NCI-H1105 treated with DMSO at 0.1 percent for 48 hours (cell line): Measurements from ENCODE around the gene ULBP1.
"Not testable (repeated sequence)": the region's sequence is repeated elsewhere in the genome, so short reads cannot be mapped to it uniquely, and the experiment has no call there.

Experiments
- DNase-seq: peaks from one replicate; lab custom pipeline; 2025; lab: John Stamatoyannopoulos, UW

The ULBP1 gene, protein sequence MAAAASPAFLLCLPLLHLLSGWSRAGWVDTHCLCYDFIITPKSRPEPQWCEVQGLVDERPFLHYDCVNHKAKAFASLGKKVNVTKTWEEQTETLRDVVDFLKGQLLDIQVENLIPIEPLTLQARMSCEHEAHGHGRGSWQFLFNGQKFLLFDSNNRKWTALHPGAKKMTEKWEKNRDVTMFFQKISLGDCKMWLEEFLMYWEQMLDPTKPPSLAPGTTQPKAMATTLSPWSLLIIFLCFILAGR

DNA sequence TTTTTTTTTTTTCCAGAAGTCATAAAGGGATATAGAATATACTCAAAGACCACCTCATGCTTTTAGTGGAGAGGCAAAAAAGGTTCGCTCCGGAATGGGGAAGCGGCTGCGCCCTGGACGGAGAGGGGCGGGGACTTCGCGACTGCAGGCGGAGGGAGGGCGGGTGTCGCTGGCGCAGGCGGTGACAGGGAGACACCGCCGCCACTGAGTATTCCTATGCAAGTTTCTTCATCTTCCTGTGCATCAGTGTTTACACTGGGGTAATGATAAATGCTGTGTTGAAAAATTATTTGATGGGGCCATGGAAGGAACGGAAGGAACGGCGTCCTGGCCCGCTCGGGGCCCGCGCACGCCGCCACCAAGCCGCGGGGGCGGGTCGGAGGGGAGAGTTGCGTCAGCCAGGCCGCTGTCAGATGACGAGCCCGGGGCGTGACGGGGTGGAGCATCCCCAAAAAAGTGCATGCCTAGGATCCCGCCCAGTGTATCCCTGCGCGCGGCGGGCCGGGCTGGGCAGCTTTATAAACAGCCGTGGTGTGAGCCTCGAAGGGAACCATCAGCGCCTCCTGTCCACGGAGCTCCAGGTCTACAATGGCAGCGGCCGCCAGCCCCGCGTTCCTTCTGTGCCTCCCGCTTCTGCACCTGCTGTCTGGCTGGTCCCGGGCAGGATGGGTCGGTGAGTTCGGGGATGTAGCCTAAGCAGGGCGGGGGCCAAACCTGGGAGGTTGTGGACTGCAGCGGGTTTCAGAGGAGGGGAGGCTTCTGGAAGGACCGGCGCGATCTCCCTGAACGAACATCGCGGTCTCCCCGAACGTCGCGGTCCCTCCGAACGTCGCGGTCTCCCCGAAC, at the start of gene ULBP1:
Gene ULBP1, plus strand, starts transcription at position 482 of the 846 bp plus-strand sequence. Its CDS starts 107 bp downstream, at position 589.
- DNase-seq = peak; percentile 90

DNA sequence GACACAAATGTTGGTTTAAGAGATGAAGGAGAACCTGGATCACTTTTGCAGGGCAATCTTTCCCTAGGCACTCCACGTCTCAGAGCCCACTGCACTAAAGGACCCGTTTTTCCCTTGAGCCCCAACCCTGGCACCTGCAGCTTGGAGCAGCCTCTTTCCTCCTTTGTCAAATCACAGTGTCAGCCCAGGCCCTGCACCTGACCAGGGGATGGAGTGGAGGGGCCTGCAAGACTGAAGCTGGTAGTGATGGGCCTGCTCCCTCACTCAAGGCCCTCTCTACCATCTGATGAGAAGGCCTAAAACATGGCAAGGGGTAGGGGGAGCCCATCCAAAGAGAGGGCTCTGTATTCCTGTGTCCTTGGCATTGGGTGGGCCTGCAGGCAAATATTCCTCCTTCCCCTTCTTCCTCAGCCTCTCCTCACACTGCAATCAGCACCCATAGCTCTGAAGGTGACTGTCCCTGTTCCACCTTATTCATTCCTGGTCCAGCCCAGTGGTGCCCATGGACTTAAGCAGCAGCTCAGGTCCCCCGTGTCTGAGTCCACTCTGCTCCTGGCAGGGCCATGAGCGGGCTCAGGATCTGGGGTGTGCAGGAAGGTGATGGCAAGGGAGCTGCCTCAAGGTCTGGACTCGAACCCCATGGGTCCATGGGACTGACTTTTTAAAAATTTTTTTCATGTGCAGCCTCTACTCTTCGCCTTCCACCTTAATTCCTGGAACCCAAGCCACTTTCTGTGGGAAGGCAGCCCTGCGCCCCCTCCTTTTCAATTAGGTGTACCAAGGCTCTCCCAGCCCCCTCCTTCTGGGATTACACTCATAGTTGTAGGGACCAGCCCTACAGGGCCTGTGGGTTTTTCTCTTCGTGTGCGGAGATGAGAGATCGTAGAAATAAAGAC, 47.5 kb upstream of the ULBP1 start:
- DNase-seq = no peak

DNA sequence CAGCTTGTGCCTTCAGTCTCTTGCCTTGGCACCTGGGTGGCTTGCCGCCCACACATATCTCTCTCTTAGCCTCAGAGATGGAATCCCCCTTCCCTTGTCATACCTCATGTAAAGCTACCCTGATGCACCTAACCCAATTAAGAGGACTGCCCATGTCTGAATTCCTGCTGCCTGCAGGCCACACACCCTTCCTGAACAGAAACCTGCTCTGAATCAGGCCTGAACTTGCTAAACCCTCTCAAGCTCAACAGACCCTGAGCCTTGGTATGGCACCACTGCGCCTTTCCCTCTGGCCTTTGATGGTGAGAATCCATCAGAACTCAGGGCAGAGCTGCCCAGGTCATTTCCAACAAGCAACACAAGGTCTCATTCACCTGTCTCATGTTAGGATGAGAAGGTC, 46.1 kb upstream of the ULBP1 start:
- no peak for DNase-seq

DNA sequence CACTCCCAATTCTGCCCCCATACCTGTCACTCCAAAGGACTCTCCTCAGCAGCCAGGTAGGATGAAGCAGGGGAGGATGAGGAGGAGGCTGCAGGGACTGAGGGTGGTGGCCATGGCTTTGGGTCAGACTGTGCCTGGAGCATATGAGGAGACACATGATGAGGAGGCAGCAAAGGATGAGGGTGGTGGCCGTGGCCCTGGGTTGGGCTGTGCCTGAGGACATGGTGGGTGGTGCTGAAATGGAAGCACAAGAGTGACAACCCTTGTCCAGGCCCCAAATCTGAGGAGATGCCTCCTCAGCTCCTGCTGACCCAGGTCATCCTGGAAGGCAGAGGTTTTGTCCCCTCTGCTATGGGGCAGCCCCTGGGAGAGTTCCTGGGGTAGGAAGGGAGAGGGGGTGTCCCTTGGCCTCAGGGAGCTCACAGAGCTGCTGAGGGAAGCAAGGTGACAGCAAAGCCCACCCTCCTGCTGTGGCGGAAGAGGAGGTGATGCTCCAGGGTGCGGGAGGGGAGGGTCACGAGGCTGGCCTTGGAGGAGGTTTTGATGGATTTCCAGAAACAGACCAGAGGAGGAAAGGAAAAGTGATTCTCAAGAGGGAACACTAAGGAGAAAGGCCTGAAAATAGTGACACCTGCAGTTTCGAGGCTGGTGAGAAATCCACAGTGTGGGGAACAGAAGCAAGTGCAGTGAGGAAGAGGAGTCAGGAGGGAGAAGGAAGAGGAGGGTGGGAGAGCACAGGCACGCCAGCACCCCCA, 45.4 kb upstream of the ULBP1 start:
- no peak for DNase-seq

DNA sequence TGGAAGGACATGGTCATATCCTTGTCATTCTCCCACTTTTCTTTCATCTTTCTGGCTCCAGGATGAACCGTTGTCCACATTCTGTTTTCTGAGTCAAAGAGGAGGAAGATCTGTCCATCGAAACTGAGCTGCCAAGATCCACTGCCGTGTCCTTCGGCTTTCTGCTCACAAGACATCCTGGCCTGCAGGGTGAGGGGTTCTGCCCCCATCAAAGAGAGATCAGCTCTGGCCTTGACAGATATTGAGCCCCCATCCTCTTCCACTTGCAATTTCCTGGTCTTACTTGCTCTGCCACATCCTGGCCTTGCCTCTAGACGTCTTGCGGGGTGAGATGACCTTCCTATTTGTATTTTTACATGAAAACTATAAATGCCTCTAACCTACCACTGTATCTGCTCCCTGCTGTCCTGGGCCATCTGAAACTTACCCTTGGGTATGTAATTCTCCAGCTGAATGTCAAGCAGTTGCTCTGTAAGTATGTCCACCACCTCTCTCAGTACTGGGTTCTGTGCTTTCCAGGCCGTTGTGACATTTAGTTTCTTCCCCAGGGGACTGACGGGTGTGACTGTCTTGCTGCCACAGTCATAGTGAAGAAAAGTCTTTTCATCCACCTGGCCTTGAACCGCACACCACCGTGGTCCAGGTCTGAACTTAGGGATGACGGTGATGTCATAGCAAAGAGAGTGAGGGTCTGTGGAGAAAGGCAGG, 44.5 kb upstream of the ULBP1 start:
- DNase-seq = not testable (repeated sequence)

DNA sequence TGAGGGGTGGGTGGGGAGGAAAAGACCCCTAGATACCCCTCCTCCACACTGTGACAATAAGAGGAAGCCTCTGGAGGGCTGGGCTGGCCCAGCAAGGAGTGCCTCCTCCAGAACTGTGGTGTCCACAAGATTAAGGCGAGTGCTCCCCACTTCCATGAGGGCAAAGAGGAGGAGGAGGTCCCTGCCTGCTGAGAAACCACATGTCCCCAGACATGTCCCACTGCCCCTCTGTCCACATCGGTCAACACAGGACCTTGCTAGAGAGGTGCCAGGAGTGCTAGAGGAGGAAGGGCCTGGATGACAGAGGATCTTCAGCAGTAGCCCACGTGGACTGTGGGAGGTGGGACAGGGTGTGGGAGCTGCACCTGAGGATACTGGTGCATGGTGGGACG, 43.9 kb upstream of the ULBP1 start:
- no peak for DNase-seq

DNA sequence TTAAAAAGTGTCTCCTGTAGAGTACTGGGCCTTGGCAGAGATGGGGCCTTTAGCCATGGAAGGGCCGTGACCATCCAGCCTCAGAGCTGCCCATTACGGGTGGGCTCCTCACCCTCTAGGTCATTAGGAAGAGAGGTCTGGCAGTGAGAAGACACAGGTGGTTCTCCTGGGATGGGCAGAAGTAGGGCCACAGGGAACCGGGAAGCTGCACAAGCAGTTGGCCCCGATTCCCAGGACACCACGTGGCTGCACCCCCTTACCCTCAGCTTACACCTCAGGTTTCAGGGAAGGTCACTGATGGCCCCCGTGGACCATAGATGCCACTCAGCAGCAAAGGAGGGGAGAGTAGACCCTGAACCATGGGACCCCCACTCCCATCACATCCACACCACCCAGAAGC, 42.4 kb upstream of the ULBP1 start:
- DNase-seq = no peak

DNA sequence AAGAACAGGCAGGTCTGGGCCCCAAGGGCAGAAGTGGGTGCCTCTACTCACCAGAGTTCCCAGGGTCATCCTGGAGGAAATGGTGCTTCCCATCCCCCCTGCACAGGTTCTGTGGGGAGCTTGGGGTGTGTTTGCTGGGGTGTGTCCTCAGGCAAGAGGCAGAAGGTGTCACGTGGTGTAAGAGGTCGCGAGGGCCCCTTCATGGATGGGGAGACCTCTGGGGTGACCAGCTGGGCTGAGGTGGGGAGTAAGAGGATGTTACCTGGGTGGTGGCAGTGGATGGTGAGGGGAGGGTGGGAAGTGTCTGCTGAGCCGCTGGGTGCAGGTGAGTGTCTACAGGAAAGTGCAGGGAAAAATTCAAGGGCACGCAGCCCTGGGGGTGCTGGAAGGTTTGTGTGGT, 41.7 kb upstream of the ULBP1 start:
- not testable (repeated sequence) for DNase-seq

DNA sequence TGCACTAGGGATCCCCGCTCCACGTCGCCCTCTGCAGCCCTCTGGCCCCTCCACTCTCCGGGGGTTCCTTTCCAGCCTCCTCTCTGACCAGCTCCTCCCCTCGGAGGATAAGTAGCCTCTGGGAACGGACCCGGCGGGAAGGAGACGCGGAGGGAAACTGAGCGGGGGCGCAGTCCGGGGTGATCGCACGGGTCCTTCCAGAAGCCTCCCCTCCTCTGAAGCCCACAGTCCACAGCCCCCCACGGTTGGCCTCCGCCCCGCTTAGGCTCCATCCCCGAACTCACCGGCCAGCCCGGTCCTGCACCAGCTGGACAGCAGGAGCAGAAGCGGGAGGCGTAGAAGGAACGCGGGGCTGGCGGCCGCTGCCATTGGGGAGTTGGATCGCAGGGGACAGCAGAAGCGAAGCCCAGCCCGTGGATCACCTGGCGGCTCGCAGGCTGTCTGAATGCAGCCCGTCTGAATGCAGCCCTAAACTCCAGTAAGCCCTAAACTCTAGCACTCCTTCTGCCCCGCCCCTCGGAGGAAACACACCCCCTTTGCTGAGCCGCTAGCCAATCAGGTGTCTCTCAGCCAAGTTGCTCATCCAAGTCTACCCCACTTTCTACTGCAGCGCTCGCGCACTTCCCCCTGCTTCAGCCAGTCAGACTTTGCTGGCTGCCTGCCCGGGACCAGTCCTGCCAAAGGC, 41.0 kb upstream of the ULBP1 start, which contains the start of gene RAET1G:
Gene RAET1G, minus strand, starts transcription at position 480 of the 685 bp plus-strand sequence. Its CDS starts 111 bp downstream, at position 369.
- peak; percentile 81 for DNase-seq

DNA sequence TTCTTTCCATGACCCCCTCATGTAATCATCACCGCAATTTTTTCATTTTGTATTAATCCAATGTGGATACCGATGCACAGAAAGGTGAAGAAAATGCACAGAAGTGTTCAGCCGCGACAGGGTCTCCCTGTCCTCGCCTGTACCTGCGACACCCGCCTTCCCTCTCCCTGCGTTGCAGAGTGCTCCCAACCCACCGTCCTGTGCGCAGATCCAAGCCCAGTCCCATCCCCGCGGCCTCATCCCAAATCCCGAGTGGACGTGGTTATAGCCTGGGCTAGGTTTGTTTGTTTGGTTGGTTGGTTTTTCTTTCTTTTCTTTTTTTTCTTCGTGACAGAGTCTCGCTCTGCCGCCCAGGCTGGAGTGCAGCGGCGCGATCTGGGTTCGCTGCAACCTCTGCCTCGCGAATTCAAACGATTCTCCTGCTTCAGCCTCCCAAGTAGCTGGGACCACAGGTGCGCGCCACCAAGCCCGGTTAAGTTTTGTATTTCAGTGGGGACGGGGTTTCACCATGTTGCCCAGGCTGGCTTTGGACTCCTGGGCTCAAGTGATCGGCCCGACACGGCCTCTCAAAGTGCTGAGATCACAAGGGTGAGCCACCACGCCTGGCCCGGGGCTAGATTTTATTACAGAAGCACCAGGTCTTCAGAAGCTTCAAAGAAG, 40.3 kb upstream of the ULBP1 start:
- no peak for DNase-seq

DNA sequence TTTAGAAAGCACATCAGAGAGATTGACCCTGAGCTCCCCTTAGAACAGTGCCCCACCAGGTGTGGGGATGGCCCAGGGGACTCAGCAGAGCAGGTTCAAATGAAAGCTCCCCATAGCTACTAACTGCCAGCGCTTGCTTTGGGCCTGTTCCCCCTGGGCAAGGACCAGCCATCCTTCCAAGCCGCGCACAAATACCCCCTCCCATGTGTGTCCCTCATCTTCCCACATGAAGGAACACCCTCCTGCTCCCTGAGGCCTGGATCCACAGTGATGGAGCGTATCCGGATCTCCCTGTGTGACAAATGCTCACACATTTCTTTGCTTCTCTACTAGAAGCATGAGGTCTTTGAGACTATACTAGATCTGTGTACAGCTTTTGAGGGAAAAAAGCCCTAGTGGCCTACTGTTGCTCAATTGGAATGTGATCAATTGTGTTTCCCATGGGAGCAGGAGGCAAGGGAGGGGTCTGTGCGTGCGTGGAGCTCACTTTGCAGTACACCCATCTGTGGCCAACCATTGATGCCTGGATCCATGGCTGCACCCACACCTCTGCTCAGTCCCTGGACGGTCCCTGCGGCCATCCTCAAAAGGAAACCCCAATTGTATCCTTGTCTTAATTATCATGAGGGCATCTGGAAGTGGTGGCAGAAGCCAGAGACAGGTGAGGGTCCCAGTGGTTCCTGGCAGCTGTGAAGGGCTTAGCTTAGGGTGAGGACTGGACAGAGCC, 39.4 kb upstream of the ULBP1 start:
- DNase-seq = no peak

DNA sequence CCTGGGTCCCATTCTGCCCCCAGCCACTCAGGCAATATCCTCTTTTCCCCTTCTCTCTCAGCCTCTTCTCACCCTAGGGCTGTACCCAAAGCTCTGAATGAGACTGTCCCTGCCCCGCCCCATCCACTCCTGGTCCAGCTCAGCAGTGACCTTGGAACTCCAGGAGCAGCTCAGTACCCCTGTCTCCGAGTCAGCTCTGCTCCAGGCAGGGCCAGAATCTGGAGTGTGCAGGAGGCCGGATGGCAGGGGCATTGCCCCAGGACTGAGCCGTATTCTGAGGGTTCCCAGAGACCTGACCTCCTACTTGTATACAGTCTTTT, 38.9 kb upstream of the ULBP1 start:
- no peak for DNase-seq

DNA sequence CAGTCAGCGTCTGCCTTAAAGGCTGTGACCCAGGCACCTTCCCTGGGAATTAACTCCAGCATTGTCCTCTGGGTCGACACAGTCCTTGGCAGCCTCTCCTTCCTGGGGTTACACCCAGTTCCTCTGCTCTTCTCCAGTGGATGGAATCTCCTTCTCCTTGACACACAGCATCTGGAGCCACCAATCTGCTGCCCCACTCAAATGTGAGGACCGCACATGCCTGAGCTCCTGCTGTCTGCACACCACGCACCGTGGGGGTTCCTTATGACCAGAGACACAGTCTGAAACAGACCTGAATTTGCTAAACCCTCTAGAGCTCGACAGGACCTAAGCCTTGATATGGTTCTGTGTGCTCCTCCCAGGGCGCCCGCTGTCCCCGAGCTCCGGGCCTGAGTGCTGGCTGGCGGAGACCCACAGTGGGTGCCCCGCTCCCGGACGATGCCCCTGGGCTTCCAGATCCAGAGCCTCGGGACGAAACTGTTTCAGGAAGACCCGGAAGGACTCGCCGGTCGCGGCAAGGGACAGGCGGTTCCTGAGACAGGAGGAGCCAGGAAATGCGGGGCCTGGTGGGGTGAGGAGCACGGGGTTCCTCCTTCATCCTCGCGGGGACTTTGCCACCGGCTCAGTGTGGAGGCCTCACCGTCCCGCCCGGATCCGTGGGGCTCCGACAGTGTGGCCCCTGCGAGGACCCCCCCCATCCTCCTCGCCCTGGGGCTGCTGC, 38.3 kb upstream of the ULBP1 start:
- no peak for DNase-seq

DNA sequence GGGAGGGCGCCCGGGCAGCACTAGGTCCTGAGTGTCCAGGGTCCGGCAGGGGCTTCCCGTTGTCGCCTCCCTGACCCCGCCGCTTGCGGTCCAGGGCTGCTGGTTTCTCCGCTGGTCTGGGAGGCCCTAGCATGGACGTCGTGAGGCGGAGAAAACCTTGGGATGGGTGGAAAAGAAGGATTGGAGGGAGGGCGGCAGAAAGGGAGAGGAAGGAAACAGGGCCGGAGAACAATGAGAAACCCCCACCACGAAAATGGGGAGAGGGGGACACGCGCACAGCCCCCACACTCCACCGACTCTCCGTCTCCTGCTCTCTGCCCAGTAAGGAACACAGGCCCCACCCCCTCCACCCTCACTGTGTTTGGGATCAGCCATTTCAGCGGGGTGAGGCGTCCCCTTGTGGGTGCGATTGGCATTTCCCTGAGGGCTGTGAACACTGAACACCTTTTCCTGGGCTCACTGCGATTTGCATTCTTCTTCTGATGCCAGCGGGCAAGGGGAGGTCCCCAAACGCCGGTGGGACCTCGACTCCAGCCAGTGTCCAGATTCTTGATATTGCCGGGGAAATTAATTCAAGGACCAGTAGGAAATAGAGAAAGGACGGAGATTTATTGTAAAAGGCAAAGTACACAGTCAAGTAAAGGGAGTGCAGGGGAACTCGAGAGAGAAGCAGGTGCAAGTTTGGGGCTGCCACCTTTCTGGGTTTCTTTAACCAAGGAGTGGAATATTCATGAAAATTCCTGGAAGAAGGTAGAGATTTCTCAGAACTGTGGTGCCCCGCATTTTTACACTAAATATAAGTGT, 37.6 kb upstream of the ULBP1 start:
- peak; percentile 70 for DNase-seq

DNA sequence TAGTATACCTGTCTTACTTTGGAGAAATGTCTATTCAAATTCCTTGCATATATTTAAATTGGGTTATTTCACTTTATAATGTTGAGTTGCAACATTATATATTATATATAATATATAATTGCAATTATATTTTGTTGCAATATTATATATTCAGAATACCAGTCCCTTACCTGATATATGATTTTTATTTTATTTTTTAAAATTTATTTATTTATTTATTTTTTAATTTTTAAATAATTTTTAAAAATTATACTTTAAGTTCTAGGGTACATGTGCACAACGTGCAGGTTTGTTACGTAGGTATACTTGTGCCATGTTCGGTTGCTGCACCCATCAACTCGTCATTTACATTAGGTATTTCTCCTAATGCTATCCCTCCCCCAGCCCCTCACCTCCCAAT, 36.7 kb upstream of the ULBP1 start:
- not testable (repeated sequence) for DNase-seq

DNA sequence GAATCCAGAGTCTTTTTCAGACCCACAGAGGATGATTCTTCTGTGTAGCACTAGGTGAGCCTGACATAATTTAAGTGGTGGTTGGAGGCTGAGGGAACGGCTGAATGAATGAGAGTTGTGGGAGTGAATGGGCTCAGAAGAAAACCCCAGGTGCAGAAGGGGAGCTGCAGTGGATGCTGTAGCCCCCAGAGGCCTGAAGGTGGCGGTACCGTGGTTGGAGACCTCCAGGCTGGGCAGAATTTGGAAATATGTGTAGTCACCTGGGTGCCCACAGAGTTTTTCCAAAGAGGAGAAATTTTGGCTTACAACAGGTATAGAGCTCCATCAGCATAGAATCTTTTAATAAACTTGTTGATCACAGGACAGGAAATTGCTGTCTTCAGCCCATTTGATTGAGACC, 34.3 kb upstream of the ULBP1 start:
- no peak for DNase-seq

DNA sequence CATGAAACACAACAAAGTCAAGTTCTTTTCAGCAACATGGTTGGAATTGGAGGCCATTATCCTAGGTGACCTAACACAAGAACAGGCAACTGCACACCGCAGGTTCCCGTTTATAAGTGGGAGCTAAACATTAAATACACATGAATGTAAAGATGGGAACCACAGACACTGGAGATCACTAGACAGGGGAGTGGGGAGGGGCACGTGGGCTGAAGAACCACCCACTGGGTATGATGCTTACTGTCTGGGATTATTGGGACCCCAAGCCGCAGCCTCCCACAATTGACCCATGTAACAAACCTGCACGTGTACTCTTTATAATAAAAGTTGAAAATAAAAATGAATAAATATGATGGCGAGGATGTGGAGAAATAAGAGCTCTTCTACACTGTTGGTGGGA, 32.2 kb upstream of the ULBP1 start:
- no peak for DNase-seq

DNA sequence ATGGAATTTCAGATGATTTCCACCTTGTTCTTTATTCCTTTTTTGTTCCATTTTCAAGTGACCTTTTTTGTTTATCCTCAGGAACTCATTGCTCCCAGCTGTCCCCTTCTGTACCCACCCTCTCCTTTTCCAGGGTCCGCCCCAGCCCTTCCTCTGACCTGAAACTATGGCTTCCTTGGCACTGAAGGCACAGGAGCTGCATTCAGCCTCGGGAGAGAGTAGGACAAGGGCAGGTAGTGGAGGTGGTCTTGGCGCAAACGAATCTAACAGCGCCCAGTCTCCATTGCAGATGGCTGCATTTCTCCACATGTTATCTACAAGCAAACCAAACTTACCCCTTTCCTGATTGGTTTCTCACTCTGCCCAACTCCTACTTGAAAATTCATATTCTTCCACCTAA, 30.7 kb upstream of the ULBP1 start:
- DNase-seq = no peak
